IMR-90 (cell line): ENCODE measurements around the gene ID3. TPM values are rescaled to one million over a fixed set of nuclear protein-coding genes. Genes with fewer than 3 reads are reported as not detected.

Experiments
- ATAC-seq: fragments of 200-7000 bp; cut with Tn5 transposase; 2 replicates; pipeline ENCODE4 v1.9.1; 2020; ENCODE audit warnings: low read depth, mild to moderate bottlenecking, moderate library complexity
- BruUV-seq: library from RNA; stranded (reverse); fragments of 400-500 nt; replicated peaks from 2 replicates; lab custom pipeline; 2021; lab: Mats Ljungman, UMichigan
- CTCF ChIA-PET: fragments of 300-600 bp; formaldehyde crosslinking; extraction: SDS; loops from one replicate; lab custom pipeline; 2021; ENCODE audit warnings: antibody characterized with exemption; lab: Yijun Ruan, JAX
- POLR2A ChIA-PET: fragments of 300-600 bp; sonication (Branson Sonifier 250); formaldehyde crosslinking; loops from one replicate; lab custom pipeline; 2022; ENCODE audit warnings: antibody characterized with exemption; ENCODE audit not compliant: unreplicated experiment; lab: Charles Lee
- DNase-seq: peaks from one replicate; pipeline ENCODE4 v3.0.0; 2013
- H2AFZ ChIP-seq: replicated peaks from 2 replicates; pipeline ENCODE3; 2013; ENCODE audit warnings: low read length, mild to moderate bottlenecking; ENCODE audit not compliant: poor library complexity
- H2AK5ac ChIP-seq: 2 replicates; pipeline ENCODE4 v1.6.1; 2013; ENCODE audit warnings: low read depth, low read length, inconsistent platforms
- H2AK9ac ChIP-seq: replicated peaks from 2 replicates; pipeline ENCODE3; 2013; ENCODE audit warnings: mild to moderate bottlenecking, low read depth, low read length, moderate library complexity; ENCODE audit not compliant: poor library complexity
- H2BK120ac ChIP-seq: 2 replicates; pipeline ENCODE4 v1.6.1; 2013; ENCODE audit warnings: low read depth, low read length, inconsistent platforms
- H2BK15ac ChIP-seq: 3 replicates; pipeline ENCODE4 v1.6.1; 2013; ENCODE audit warnings: low read depth, low read length, inconsistent platforms
- H2BK20ac ChIP-seq: 2 replicates; pipeline ENCODE4 v1.6.1; 2013; ENCODE audit warnings: low read depth, mild to moderate bottlenecking, inconsistent platforms, low read length, moderate library complexity
- H2BK5ac ChIP-seq: 2 replicates; pipeline ENCODE4 v1.6.1; 2013; ENCODE audit warnings: mild to moderate bottlenecking, low read depth, low read length, inconsistent platforms; ENCODE audit not compliant: poor library complexity, severe bottlenecking
- H3K14ac ChIP-seq: replicated peaks from 2 replicates; pipeline ENCODE4 v1.6.1; 2013; ENCODE audit warnings: low read depth, low read length, inconsistent platforms
- H3K18ac ChIP-seq: 2 replicates; pipeline ENCODE4 v1.6.1; 2013; ENCODE audit warnings: low read depth, low read length, control low read depth
- H3K23ac ChIP-seq: 2 replicates; pipeline ENCODE4 v1.6.1; 2013; ENCODE audit warnings: low read depth, low read length, inconsistent platforms
- H3K27ac ChIP-seq: 2 replicates; pipeline ENCODE4 v1.5.1; 2013; ENCODE audit warnings: mild to moderate bottlenecking, control low read depth, low read length; ENCODE audit not compliant: insufficient read depth
- H3K27me3 ChIP-seq: 2 replicates; pipeline ENCODE4 v1.6.1; 2013; ENCODE audit warnings: low read length; ENCODE audit not compliant: control insufficient read depth, insufficient read depth
- H3K36me3 ChIP-seq: 2 replicates; pipeline ENCODE4 v1.6.1; 2013; ENCODE audit warnings: low read length, mixed read lengths; ENCODE audit not compliant: control insufficient read depth, insufficient read depth
- H3K4ac ChIP-seq: 2 replicates; pipeline ENCODE4 v1.6.1; 2013; ENCODE audit warnings: low read depth, low read length, inconsistent platforms
- H3K4me1 ChIP-seq: 2 replicates; pipeline ENCODE4 v1.6.1; 2013; ENCODE audit warnings: low read length, mixed read lengths; ENCODE audit not compliant: control insufficient read depth, insufficient read depth
- H3K4me2 ChIP-seq: 2 replicates; pipeline ENCODE4 v1.6.1; 2013; ENCODE audit warnings: low read depth, mild to moderate bottlenecking, control low read depth, low read length, moderate library complexity
- H3K4me3 ChIP-seq: 2 replicates; pipeline ENCODE4 v1.5.1; 2013; ENCODE audit warnings: low read depth, mild to moderate bottlenecking, control low read depth, low read length, moderate library complexity; ENCODE audit not compliant: insufficient read depth
- H3K56ac ChIP-seq: 2 replicates; pipeline ENCODE4 v1.6.1; 2013; ENCODE audit warnings: low read length, inconsistent platforms; ENCODE audit not compliant: insufficient read depth; ENCODE audit errors: extremely low read depth
- H3K79me1 ChIP-seq, 2 experiments: 2 replicates each; pipeline ENCODE4 v1.6.1; 2013; ENCODE audit warnings: low read length in 2 of 2, inconsistent platforms in 1 of 2, low read depth in 1 of 2
- H3K9ac ChIP-seq: 2 replicates; pipeline ENCODE4 v1.6.1; 2013; ENCODE audit warnings: low read depth, low read length, control low read depth
- H3K9me1 ChIP-seq: 2 replicates; pipeline ENCODE4 v1.6.1; 2013; ENCODE audit warnings: low read length, inconsistent platforms; ENCODE audit not compliant: insufficient read depth
- H3K9me3 ChIP-seq: 2 replicates; pipeline ENCODE4 v1.6.1; 2013; ENCODE audit warnings: low read length; ENCODE audit not compliant: control insufficient read depth, insufficient read depth
- H4K20me1 ChIP-seq: 2 replicates; pipeline ENCODE4 v1.6.1; 2013; ENCODE audit warnings: low read length, inconsistent platforms; ENCODE audit not compliant: insufficient read depth
- H4K5ac ChIP-seq: 2 replicates; pipeline ENCODE4 v1.6.1; 2013; ENCODE audit warnings: mild to moderate bottlenecking, low read depth, low read length, control low read depth
- H4K8ac ChIP-seq, 2 experiments: 2 replicates each; pipeline ENCODE4 v1.6.1; 2013; ENCODE audit warnings: low read depth in 2 of 2, low read length in 2 of 2, control low read depth in 1 of 2, inconsistent platforms in 1 of 2
- H4K91ac ChIP-seq: 2 replicates; pipeline ENCODE4 v1.6.1; 2013; ENCODE audit warnings: low read depth, low read length, inconsistent platforms; ENCODE audit not compliant: insufficient read depth
- CEBPB ChIP-seq: IDR thresholded peaks from 2 replicates; pipeline ENCODE4 v1.6.1; 2012; ENCODE audit warnings: low read depth, low read length, improper control_type of control experiment
- CHD1 ChIP-seq: IDR thresholded peaks from 2 replicates; pipeline ENCODE4 v1.6.1; 2012; ENCODE audit warnings: low read depth, low read length, improper control_type of control experiment
- FOS ChIP-seq: fragments of 150-350 bp; IDR thresholded peaks from 2 replicates; pipeline ENCODE4 v1.6.1; 2016; ENCODE audit warnings: low read depth, low read length
- MAFK ChIP-seq: IDR thresholded peaks from 2 replicates; pipeline ENCODE4 v1.6.1; 2012; ENCODE audit warnings: low read depth, low read length, improper control_type of control experiment
- MAZ ChIP-seq: IDR thresholded peaks from 2 replicates; pipeline ENCODE4 v1.6.1; 2012; ENCODE audit warnings: low read depth, mild to moderate bottlenecking, low read length, improper control_type of control experiment, moderate library complexity, borderline replicate concordance
- NFE2L2 ChIP-seq: fragments of 150-350 bp; IDR thresholded peaks from 2 replicates; pipeline ENCODE4 v1.6.1; 2016; ENCODE audit warnings: low read depth, mild to moderate bottlenecking, low read length
- POLR2A ChIP-seq: IDR thresholded peaks from 2 replicates; pipeline ENCODE4 v1.6.1; 2012; ENCODE audit warnings: mild to moderate bottlenecking, low read depth, low read length
- RAD21 ChIP-seq: IDR thresholded peaks from 2 replicates; pipeline ENCODE4 v1.6.1; 2012; ENCODE audit warnings: low read length, improper control_type of control experiment
- RCOR1 ChIP-seq: IDR thresholded peaks from 2 replicates; pipeline ENCODE4 v1.6.1; 2012; ENCODE audit warnings: mild to moderate bottlenecking, low read length, improper control_type of control experiment; ENCODE audit not compliant: insufficient replicate concordance
- WGBS, 2 experiments: methylation state at CpG; one replicate each; pipeline versions ENCODE4 v1.1.5 to v1.1.7; 2013; ENCODE audit warnings: missing lambda C conversion rate in 2 of 2; ENCODE audit not compliant: insufficient read length in 1 of 2; ENCODE audit errors: extremely low coverage in 2 of 2; 5-methylcytosine and 5-hydroxymethylcytosine counted together
- dilution Hi-C: fragments of 300-500 bp; cut with HindIII; formaldehyde crosslinking; loops from one replicate; pipeline ENCODE4 v1.14.3; 2018; ENCODE audit warnings: low sequenced_read_pairs; ENCODE audit not compliant: unreplicated experiment
- in situ Hi-C: fragments of 300-500 bp; cut with MboI; formaldehyde crosslinking; loops from 3 replicates; pipeline ENCODE4 v1.14.3; 2019; ENCODE audit warnings: low sequenced_read_pairs, inconsistent platforms, mixed read lengths
- intact Hi-C: fragments of 100-400 bp; cut with micrococcal nuclease; formaldehyde crosslinking; loops from 2 replicates; pipeline ENCODE4 v1.10.0; 2022
- polyA plus RNA-seq, 3 experiments: library from polyadenylated mRNA; depleted of rRNA; stranded (reverse); fragments of >200 nt; gene quantifications; 2 replicates each; pipeline ENCODE4 v1.2.3, GENCODE V29; 2012; ENCODE audit warnings: low replicate concordance in 1 of 3
- total RNA-seq: library from RNA; depleted of rRNA; stranded (reverse); fragments of >200 nt; gene quantifications from 2 replicates; pipeline ENCODE4 v1.2.3, GENCODE V29; 2012
- TF ChIP-seq, protein P1 (sequence below): fragments of 150-350 bp; IDR thresholded peaks from 2 replicates; pipeline ENCODE4 v1.6.1; 2016; ENCODE audit warnings: low read depth, mild to moderate bottlenecking, low read length, moderate library complexity, borderline replicate concordance
- TF ChIP-seq, protein P2 (sequence below): fragments of 150-350 bp; IDR thresholded peaks from 2 replicates; pipeline ENCODE4 v1.6.1; 2017; ENCODE audit warnings: mild to moderate bottlenecking, antibody characterized with exemption, low read length, low read depth

The ID3 gene
- total and polyA plus RNA-seq, 2 of the 4 experiments (the other 2 are of a cell fraction) = 109 to 304 TPM

DNA sequence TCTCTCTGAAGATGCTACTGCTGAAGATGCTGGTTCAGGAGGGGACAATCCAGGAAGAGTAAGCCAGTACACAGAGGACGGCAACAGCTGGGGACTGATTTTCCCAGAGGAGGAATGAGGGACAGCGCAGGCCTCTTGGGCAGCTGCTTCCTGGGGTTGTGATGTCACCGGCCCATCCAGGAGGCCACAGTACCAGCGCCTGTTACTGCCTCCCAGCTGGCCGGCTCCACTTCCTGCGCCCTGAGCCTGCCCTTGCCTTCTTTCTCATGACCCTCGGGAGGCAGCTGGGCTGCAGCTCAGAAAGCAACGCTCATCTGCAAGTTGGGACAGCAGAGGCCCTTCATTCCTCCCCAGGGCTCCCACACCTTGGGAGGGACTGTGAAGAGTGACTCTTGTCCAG, 21.9 kb upstream of the ID3 start:
- peak overlapping the region; percentile 94 for H2BK15ac ChIP-seq
- WGBS, 2 experiments = 26% methylated on average over 4 of the region's 8 CpGs; no CpG with 5 or more reads in 1 of the 2 experiments
- peak overlapping the region; percentile 84 for H2BK120ac ChIP-seq
- peak overlapping the region; percentile 60 for H2AK9ac ChIP-seq
- H3K79me1 ChIP-seq = peaks cover 6 to 31% of the 10 kb centered on the region in 2 experiments; a peak in 3 of 4 replicates
- no peaks in the 10 kb centered on the region for H3K36me3 ChIP-seq
- peak overlapping the region; percentile 85 for H2AFZ ChIP-seq
- BruUV-seq = no TSS peak
- H4K5ac ChIP-seq = peak overlapping the region; percentile 88
- DNase-seq = peak; percentile 96
- H3K18ac ChIP-seq = peak overlapping the region; percentile 66
- H3K4me1 ChIP-seq = peaks cover 25% of the 10 kb centered on the region
- no peaks in the 10 kb centered on the region for H3K27me3 ChIP-seq
- H3K9me3 ChIP-seq = no peaks in the 10 kb centered on the region
- peak overlapping the region; percentile 85 for H2BK20ac ChIP-seq
- ATAC-seq = peak; percentile 47
- H3K56ac ChIP-seq = 0 out of 2 replicates have a peak overlapping the region, but pooled peaks have one; percentile 48
- CTCF ChIA-PET = interaction anchor here (0.9 kb wide), 1 partner anchor 54 kb away, joined by 3 read pairs; no protein-coding TSS in a partner anchor
- dilution Hi-C loops (no loop called here), in situ Hi-C loops (no loop called here), intact Hi-C loops (no loop called here)
- H3K27ac ChIP-seq = peak overlapping the region; percentile 66
- peak overlapping the region; percentile 90 for H2AK5ac ChIP-seq
- peak overlapping the region; percentile 78 for H3K4ac ChIP-seq
- TF ChIP-seq CEBPB = no peak
- TF ChIP-seq, protein P1, sequence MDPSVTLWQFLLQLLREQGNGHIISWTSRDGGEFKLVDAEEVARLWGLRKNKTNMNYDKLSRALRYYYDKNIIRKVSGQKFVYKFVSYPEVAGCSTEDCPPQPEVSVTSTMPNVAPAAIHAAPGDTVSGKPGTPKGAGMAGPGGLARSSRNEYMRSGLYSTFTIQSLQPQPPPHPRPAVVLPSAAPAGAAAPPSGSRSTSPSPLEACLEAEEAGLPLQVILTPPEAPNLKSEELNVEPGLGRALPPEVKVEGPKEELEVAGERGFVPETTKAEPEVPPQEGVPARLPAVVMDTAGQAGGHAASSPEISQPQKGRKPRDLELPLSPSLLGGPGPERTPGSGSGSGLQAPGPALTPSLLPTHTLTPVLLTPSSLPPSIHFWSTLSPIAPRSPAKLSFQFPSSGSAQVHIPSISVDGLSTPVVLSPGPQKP = no peak
- peak; percentile 47 for TF ChIP-seq POLR2A
- peak; percentile 25; the same call in 1 of the 2 replicates for TF ChIP-seq NFE2L2
- no peak for TF ChIP-seq CHD1
- TF ChIP-seq, protein P2, sequence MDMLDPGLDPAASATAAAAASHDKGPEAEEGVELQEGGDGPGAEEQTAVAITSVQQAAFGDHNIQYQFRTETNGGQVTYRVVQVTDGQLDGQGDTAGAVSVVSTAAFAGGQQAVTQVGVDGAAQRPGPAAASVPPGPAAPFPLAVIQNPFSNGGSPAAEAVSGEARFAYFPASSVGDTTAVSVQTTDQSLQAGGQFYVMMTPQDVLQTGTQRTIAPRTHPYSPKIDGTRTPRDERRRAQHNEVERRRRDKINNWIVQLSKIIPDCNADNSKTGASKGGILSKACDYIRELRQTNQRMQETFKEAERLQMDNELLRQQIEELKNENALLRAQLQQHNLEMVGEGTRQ = no peak
- TF ChIP-seq FOS = peak; percentile 36; the same call in 1 of the 2 replicates
- TF ChIP-seq RAD21 = no peak
- 0 out of 2 replicates have a peak, but pooled peaks have one; percentile 55 for TF ChIP-seq MAZ
- peak; percentile 88 for TF ChIP-seq RCOR1
- TF ChIP-seq MAFK = no peak
- H3K23ac ChIP-seq = peak overlapping the region; percentile 87
- H4K8ac ChIP-seq = peak overlapping the region; percentile 60 to 94
- peaks cover 18% of the 10 kb centered on the region for H3K9me1 ChIP-seq
- H4K20me1 ChIP-seq = no peaks in the 10 kb centered on the region; the same call in 1 of the 2 replicates
- H3K9ac ChIP-seq = peak overlapping the region; percentile 2; the same call in 1 of the 2 replicates
- H3K14ac ChIP-seq = peak overlapping the region; percentile 60
- no peak overlapping the region for H3K4me3 ChIP-seq
- H2BK5ac ChIP-seq = peak overlapping the region; percentile 89
- 0 out of 2 replicates have a peak overlapping the region, but pooled peaks have one; percentile 16 for H3K4me2 ChIP-seq
- POLR2A ChIA-PET = interaction anchor here (0.6 kb wide), 1 partner anchor 157 kb away, joined by 10 read pairs; no protein-coding TSS in a partner anchor
- peak overlapping the region; percentile 65 for H4K91ac ChIP-seq
